Activated CD4-positive, alpha-beta memory T cell treated with anti-CD3 and anti-CD28 coated beads for 36 hours (primary cell): ENCODE data around the gene HPSE2. TPM values are rescaled to one million over a fixed set of nuclear protein-coding genes. Genes with fewer than 3 reads are reported as not detected.

Experiments
- CTCF ChIA-PET: fragments of 350-600 bp; sonication (Branson Sonifier 250); formaldehyde crosslinking; loops from one replicate; lab custom pipeline; 2021; ENCODE audit warnings: antibody characterized with exemption, inconsistent platforms; lab: Charles Lee
- POLR2A ChIA-PET: fragments of 350-600 bp; sonication (Branson Sonifier 250); formaldehyde crosslinking; loops from one replicate; lab custom pipeline; 2021; ENCODE audit warnings: antibody characterized with exemption; lab: Charles Lee
- DNase-seq: peaks from one replicate; pipeline ENCODE4 v3.0.0-alpha.2; 2020
- H3K27ac Mint-ChIP-seq: one replicate; pipeline ENCODE4 v1.8.0; 2021; ENCODE audit warnings: mixed read lengths
- H3K27me3 Mint-ChIP-seq: one replicate; pipeline ENCODE4 v1.8.0; 2021; ENCODE audit warnings: mixed read lengths
- H3K36me3 Mint-ChIP-seq: one replicate; pipeline ENCODE4 v1.8.0; 2021; ENCODE audit warnings: mixed read lengths
- H3K4me1 Mint-ChIP-seq: one replicate; pipeline ENCODE4 v1.8.0; 2021; ENCODE audit warnings: low read depth, mixed read lengths
- H3K4me3 Mint-ChIP-seq: one replicate; pipeline ENCODE4 v1.8.0; 2021; ENCODE audit warnings: mild to moderate bottlenecking, mixed read lengths
- H3K9me3 Mint-ChIP-seq: one replicate; pipeline ENCODE4 v1.8.0; 2021; ENCODE audit warnings: mixed read lengths
- intact Hi-C: fragments of 100-400 bp; cut with micrococcal nuclease; formaldehyde crosslinking; loops from one replicate; pipeline ENCODE4 v1.15.1; 2023
- total RNA-seq, 2 experiments: library from RNA; stranded (reverse); gene quantifications; one replicate each; pipeline ENCODE4 v1.2.3, GENCODE V29; 2021

HPSE2 gene
- total RNA-seq, 2 experiments from 2014 or later = not detected

DNA sequence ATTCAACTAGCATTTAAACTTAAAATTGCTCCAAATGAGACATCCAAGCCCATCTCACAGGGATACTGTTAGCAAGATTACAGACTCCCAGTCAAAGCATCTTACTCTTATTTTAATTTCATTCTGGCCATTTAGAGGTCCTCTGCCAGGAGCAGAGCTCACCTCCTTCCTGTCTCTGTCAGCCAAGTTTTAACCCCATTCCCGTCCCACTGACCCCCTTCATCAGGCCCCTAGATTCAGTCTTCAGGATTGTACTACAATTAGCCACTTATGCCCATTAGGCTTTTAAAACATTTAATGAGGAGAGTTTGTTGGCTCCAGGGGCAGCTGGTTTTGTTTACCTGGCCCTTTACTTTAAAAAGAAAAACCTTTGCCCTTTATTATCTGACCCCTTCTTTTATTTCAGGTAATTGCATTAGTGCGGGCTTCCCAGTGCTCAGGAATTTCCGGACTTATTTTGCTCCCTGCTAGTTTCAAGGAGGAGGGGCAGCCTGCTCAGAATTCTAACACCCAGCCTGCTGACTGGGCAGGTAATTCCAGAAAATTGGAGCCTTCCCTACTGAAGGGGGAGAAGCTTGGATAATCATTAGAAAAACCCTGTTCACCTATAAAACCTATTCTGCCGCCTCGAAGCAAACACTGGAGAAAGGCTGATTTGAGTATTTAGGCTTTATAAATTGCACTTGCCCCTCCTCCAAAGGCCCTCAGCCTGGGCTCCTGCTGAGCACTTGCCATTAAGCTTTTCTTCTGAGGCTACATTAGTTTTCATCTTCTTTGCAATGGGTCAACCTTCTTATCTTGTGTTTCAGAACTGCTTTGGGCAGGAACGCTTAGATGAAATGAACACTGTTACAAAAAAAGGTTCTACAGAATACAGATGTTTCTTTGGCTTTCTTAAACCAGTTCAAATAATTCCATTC lies 588.4 kb downstream of the HPSE2 start:
- no peak overlapping the region for H3K27ac Mint-ChIP-seq
- H3K9me3 Mint-ChIP-seq = no peaks in the 10 kb centered on the region
- intact Hi-C loops = no loop called here
- POLR2A ChIA-PET = no interaction called here
- CTCF ChIA-PET = no interaction called here
- DNase-seq = no peak
- H3K4me3 Mint-ChIP-seq = no peak overlapping the region
- H3K36me3 Mint-ChIP-seq = no peaks in the 10 kb centered on the region
- peaks cover 22% of the 10 kb centered on the region for H3K27me3 Mint-ChIP-seq
- H3K4me1 Mint-ChIP-seq = no peaks in the 10 kb centered on the region

DNA sequence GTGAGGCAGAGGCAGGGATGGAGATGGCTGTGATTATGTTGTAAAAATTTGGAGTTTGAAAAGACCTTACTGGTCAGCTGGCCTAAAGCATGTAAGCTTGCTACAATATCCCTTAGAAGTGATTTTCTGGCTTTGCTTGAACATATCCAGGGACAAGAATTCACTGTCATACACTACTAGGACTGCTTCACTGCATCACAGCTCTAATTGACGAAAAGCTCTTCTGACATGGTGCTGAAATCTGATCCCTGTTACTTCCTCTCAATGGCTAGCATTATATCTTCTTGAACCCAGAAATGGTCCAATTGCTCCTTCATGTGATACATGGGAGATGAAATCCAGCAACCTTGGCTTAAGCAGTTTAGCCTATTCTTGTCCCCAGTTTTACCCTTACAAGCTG lies 591.2 kb downstream of the HPSE2 start:
- peaks cover 22% of the 10 kb centered on the region for H3K27me3 Mint-ChIP-seq
- no peaks in the 10 kb centered on the region for H3K36me3 Mint-ChIP-seq
- intact Hi-C loops = no loop called here
- no peaks in the 10 kb centered on the region for H3K9me3 Mint-ChIP-seq
- ChIA-PET CTCF (interaction anchor here (1.3 kb wide), 1 partner anchor 177 kb away, joined by 4 read pairs; no protein-coding TSS in a partner anchor), POLR2A (no interaction called here)
- H3K4me3 Mint-ChIP-seq = no peak overlapping the region
- H3K4me1 Mint-ChIP-seq = no peaks in the 10 kb centered on the region
- no peak for DNase-seq
- H3K27ac Mint-ChIP-seq = no peak overlapping the region

GRCh38 chr10:98642281-98642680 lies 593.4 kb downstream of the HPSE2 start:
- Mint-ChIP-seq H3K4me3 (no peak overlapping the region), H3K36me3 (no peaks in the 10 kb centered on the region), H3K4me1 (no peaks in the 10 kb centered on the region), H3K9me3 (no peaks in the 10 kb centered on the region), H3K27ac (no peak overlapping the region), H3K27me3 (peaks cover 15% of the 10 kb centered on the region)
- POLR2A ChIA-PET = no interaction called here
- DNase-seq = no peak
- intact Hi-C loops = no loop called here
- CTCF ChIA-PET = interaction anchor here (0.6 kb wide), 1 partner anchor 423 kb away, joined by 4 read pairs; no protein-coding TSS in a partner anchor

- no peak for DNase-seq
- no peaks in the 10 kb centered on the region for H3K36me3 Mint-ChIP-seq
- H3K9me3 Mint-ChIP-seq = no peaks in the 10 kb centered on the region
- ChIA-PET CTCF (no interaction called here), POLR2A (no interaction called here)
- H3K4me3 Mint-ChIP-seq = no peak overlapping the region
- intact Hi-C loops = no loop called here
- H3K27me3 Mint-ChIP-seq = peaks cover 5% of the 10 kb centered on the region
- H3K4me1 Mint-ChIP-seq = no peaks in the 10 kb centered on the region
- H3K27ac Mint-ChIP-seq = no peak overlapping the region
Observed at GRCh38 chr10:98638920-98639319, 596.7 kb downstream of the HPSE2 start.

GRCh38 chr10:98636921-98637329 lies 598.7 kb downstream of the HPSE2 start:
- peaks cover 8% of the 10 kb centered on the region for H3K27me3 Mint-ChIP-seq
- no peak overlapping the region for H3K27ac Mint-ChIP-seq
- H3K9me3 Mint-ChIP-seq = no peaks in the 10 kb centered on the region
- no peak overlapping the region for H3K4me3 Mint-ChIP-seq
- no peaks in the 10 kb centered on the region for H3K4me1 Mint-ChIP-seq
- no peaks in the 10 kb centered on the region for H3K36me3 Mint-ChIP-seq
- DNase-seq = no peak
- intact Hi-C loops = no loop called here
- POLR2A ChIA-PET = no interaction called here
- CTCF ChIA-PET = interaction anchor here (0.6 kb wide), 1 partner anchor 159 kb away, joined by 3 read pairs; no protein-coding TSS in a partner anchor

DNA sequence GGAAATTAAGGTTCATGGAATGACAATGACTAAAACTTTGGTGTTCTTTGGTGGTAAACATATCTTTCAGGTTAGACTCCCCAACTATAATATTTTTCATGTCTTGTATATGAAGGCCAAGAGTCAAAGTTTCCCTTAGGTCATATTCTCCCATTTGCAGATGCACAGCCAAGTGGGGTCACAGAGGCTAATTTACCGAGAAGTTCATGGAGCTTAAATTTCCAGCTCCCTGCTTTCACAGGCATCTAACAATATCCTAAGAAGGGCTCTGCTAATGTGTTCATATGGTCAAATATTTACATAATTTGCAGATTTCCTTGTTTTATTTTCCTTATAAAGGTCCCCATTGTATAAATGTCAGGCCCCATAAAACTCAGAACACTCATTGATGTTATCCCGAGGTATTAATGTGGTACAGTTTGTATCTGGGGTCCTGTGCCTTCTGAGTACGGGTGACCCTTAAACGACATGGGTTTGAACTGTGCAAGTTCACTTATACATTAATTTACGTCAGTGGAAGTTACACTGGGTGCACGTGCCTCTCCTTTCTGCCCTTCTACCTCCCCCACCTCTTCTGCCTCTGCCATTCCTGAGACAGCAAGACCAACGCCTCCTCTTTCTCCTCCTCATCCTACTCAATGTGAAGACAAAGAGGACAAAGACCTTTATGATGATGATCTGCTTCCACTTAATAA lies 603.0 kb downstream of the HPSE2 start:
- ChIA-PET CTCF (no interaction called here), POLR2A (no interaction called here)
- no peak overlapping the region for H3K4me3 Mint-ChIP-seq
- no peak overlapping the region for H3K27ac Mint-ChIP-seq
- peaks cover 8% of the 10 kb centered on the region for H3K27me3 Mint-ChIP-seq
- H3K9me3 Mint-ChIP-seq = no peaks in the 10 kb centered on the region
- DNase-seq = no peak
- no peaks in the 10 kb centered on the region for H3K4me1 Mint-ChIP-seq
- no peaks in the 10 kb centered on the region for H3K36me3 Mint-ChIP-seq
- intact Hi-C loops = no loop called here

GRCh38 chr10:98628206-98628605 lies 607.4 kb downstream of the HPSE2 start:
- Mint-ChIP-seq H3K4me1 (no peaks in the 10 kb centered on the region), H3K9me3 (no peaks in the 10 kb centered on the region), H3K36me3 (no peaks in the 10 kb centered on the region), H3K27ac (no peak overlapping the region), H3K27me3 (no peaks in the 10 kb centered on the region), H3K4me3 (no peak overlapping the region)
- no peak for DNase-seq
- ChIA-PET POLR2A (no interaction called here), CTCF (no interaction called here)
- intact Hi-C loops = no loop called here

DNA sequence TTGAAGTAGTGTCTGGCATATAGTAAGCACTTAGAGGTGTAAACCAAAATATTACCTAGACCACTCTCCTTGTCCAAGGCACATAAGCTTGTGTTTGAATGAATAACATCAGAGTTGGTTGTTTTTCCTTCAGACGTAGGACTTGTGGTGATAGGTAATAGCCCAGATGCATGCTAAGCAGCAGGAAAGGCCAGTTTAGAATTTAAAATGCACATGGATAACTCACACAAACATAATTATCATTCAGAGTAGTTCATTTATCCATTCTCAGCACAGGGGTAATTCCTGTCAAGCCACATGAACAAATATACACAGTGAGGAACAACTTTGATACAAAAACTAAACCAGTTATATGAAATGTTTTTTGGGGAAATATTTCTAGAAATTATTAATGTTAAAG lies 607.9 kb downstream of the HPSE2 start:
- H3K4me1 Mint-ChIP-seq = no peaks in the 10 kb centered on the region
- H3K27ac Mint-ChIP-seq = no peak overlapping the region
- ChIA-PET POLR2A (no interaction called here), CTCF (no interaction called here)
- no peak for DNase-seq
- H3K4me3 Mint-ChIP-seq = no peak overlapping the region
- H3K36me3 Mint-ChIP-seq = no peaks in the 10 kb centered on the region
- intact Hi-C loops = no loop called here
- H3K27me3 Mint-ChIP-seq = no peaks in the 10 kb centered on the region
- H3K9me3 Mint-ChIP-seq = no peaks in the 10 kb centered on the region

- no peak overlapping the region for H3K27ac Mint-ChIP-seq
- POLR2A ChIA-PET = no interaction called here
- no peak for DNase-seq
- CTCF ChIA-PET = no interaction called here
- no peaks in the 10 kb centered on the region for H3K36me3 Mint-ChIP-seq
- H3K4me1 Mint-ChIP-seq = no peaks in the 10 kb centered on the region
- intact Hi-C loops = no loop called here
- no peaks in the 10 kb centered on the region for H3K9me3 Mint-ChIP-seq
- H3K27me3 Mint-ChIP-seq = no peaks in the 10 kb centered on the region
- H3K4me3 Mint-ChIP-seq = no peak overlapping the region
Observed at GRCh38 chr10:98624963-98625362, 610.7 kb downstream of the HPSE2 start.

GRCh38 chr10:98623176-98623575 lies 612.5 kb downstream of the HPSE2 start:
- Mint-ChIP-seq H3K27ac (no peak overlapping the region), H3K36me3 (no peaks in the 10 kb centered on the region), H3K27me3 (no peaks in the 10 kb centered on the region), H3K4me1 (no peaks in the 10 kb centered on the region), H3K9me3 (no peaks in the 10 kb centered on the region), H3K4me3 (no peak overlapping the region)
- POLR2A ChIA-PET = no interaction called here
- CTCF ChIA-PET = no interaction called here
- intact Hi-C loops = no loop called here
- no peak for DNase-seq

DNA sequence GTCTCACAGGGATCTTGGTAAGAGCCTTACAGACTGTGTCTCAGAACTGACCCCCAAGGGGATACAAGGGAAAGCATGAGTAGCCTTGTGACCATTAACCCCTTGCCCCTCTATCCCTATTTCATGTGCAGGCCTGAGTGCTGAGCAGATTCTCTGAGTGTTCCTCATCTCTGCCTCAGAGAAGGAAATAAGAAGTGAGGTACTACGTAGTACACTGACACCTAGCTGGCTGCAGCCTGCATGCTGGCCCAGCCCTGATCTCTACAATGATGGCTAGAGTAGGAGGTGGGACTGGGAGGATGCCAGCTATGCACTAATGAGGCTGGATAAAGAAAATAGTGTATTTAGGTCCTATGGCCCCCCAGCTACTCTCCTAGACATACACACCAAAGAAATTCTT lies 614.0 kb downstream of the HPSE2 start:
- no peaks in the 10 kb centered on the region for H3K27me3 Mint-ChIP-seq

DNA sequence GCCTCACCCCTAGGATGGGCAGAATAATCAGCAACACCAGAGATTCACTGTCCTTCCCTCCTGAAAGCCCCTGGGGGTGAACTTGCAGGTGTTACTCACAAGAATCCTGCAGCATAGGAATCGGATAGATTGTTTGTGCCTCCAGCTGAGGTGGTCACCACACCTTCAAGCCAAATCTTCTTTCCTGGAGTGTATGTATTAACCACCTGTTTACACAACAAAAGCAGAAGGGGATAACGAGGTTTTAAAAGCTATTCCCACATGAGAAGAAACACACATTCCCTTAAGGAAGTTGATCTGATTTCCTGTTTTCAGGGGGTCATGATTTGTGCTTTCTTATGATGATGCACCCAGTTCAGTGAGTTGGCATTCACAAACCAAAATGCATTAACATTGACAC lies 615.1 kb downstream of the HPSE2 start:
- H3K36me3 Mint-ChIP-seq = no peaks in the 10 kb centered on the region
- no peaks in the 10 kb centered on the region for H3K9me3 Mint-ChIP-seq
- POLR2A ChIA-PET = no interaction called here
- no peak overlapping the region for H3K27ac Mint-ChIP-seq
- CTCF ChIA-PET = no interaction called here
- DNase-seq = no peak
- H3K4me3 Mint-ChIP-seq = no peak overlapping the region
- H3K4me1 Mint-ChIP-seq = no peaks in the 10 kb centered on the region
- intact Hi-C loops = no loop called here
- H3K27me3 Mint-ChIP-seq = no peaks in the 10 kb centered on the region

More for the DNA sequence above, 614.0 kb downstream of the HPSE2 start:
- CTCF ChIA-PET = no interaction called here
- Mint-ChIP-seq H3K27ac (no peak overlapping the region), H3K36me3 (no peaks in the 10 kb centered on the region), H3K9me3 (no peaks in the 10 kb centered on the region), H3K4me1 (no peaks in the 10 kb centered on the region), H3K4me3 (no peak overlapping the region)
- intact Hi-C loops = no loop called here
- POLR2A ChIA-PET = no interaction called here
- DNase-seq = no peak
